Calu3 (cell line): ENCODE measurements around the gene RGL3. TPM values are rescaled to one million over a fixed set of nuclear protein-coding genes. Genes with fewer than 3 reads are reported as not detected.
"Not testable (repeated sequence)": the region's sequence is repeated elsewhere in the genome, so short reads cannot be mapped to it uniquely, and the experiment has no call there.

Source experiments
- BruUV-seq: library from RNA; stranded (reverse); fragments of 400-500 nt; replicated peaks from 2 replicates; lab custom pipeline; 2021; lab: Mats Ljungman, UMichigan
- CTCF ChIA-PET: fragments of 300-600 bp; sonication (Branson Sonifier 250); formaldehyde crosslinking; loops from one replicate; lab custom pipeline; 2022; ENCODE audit warnings: antibody characterized with exemption; lab: Charles Lee
- DNase-seq: peaks from one replicate; pipeline ENCODE4 v3.0.0; 2022
- H3K27ac Mint-ChIP-seq: one replicate; pipeline ENCODE4 v1.8.0; 2022; ENCODE audit warnings: mixed read lengths; ENCODE audit not compliant: unreplicated experiment
- H3K27me3 Mint-ChIP-seq: one replicate; pipeline ENCODE4 v1.8.0; 2022; ENCODE audit warnings: mixed read lengths; ENCODE audit not compliant: unreplicated experiment
- H3K36me3 Mint-ChIP-seq: one replicate; pipeline ENCODE4 v1.8.0; 2022; ENCODE audit warnings: mild to moderate bottlenecking, moderate library complexity, mixed read lengths; ENCODE audit not compliant: insufficient read depth, unreplicated experiment
- H3K4me1 Mint-ChIP-seq: one replicate; pipeline ENCODE4 v1.8.0; 2022; ENCODE audit warnings: mild to moderate bottlenecking, low read depth, mixed read lengths; ENCODE audit not compliant: unreplicated experiment
- H3K4me3 Mint-ChIP-seq: one replicate; pipeline ENCODE4 v1.8.0; 2022; ENCODE audit warnings: mild to moderate bottlenecking, low read depth, moderate library complexity, mixed read lengths; ENCODE audit not compliant: unreplicated experiment
- H3K9me3 Mint-ChIP-seq: one replicate; pipeline ENCODE4 v1.8.0; 2022; ENCODE audit warnings: low read depth, mixed read lengths; ENCODE audit not compliant: unreplicated experiment
- CTCF ChIP-seq: fragments of 200-600 bp; IDR thresholded peaks from one replicate; pipeline ENCODE4 v1.8.0; 2022; ENCODE audit warnings: antibody characterized with exemption; ENCODE audit not compliant: unreplicated experiment
- intact Hi-C: fragments of 100-400 bp; cut with micrococcal nuclease; formaldehyde crosslinking; loops from one replicate; pipeline ENCODE4 v1.10.0; 2022; ENCODE audit not compliant: unreplicated experiment
- total RNA-seq: library from RNA; stranded (reverse); gene quantifications from 2 replicates; pipeline ENCODE4 v1.2.3, GENCODE V29; 2022

RGL3 gene
- total RNA-seq, 1 experiment from 2014 or later: 84.1 TPM

DNA sequence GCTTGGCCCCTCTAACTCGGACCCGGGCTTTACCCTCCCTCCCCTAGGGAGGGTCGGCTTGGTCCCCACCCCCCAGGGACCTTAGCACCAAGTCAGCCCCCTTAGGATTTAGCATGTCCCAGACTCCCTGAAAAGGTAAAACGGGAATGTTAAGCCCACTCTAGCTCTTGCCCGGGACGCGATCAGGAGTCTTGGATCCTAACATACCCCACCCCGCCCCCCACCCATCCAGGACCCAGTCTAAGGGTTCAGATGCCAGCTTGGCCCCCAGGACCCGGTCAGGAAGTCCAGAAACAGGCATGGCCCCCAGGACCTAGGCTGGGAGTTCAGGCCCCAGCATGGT, 35.4 kb downstream of the RGL3 start:
- Mint-ChIP-seq H3K4me3 (peak overlapping the region; percentile 80), H3K27ac (no peak overlapping the region), H3K36me3 (peaks cover 33% of the 10 kb centered on the region), H3K9me3 (no peaks in the 10 kb centered on the region), H3K27me3 (no peaks in the 10 kb centered on the region), H3K4me1 (peaks cover 21% of the 10 kb centered on the region)
- intact Hi-C loops: loop anchor here (5.0 kb wide), 2 partner anchors 34 to 91 kb away; partner anchors contain the start of gene RGL3
- no peak for DNase-seq
- no TSS peak for BruUV-seq
- TF ChIP-seq CTCF: no peak
- CTCF ChIA-PET: interaction anchor here (0.8 to 2.3 kb wide), 4 partner anchors 35 to 77 kb away, joined by 3 to 14 read pairs (median 6); partner anchors contain the start of genes ODAD3 and PRKCSH

GRCh38 chr19:11382898-11383705, 36.0 kb downstream of the RGL3 start:
- H3K9me3 Mint-ChIP-seq: no peaks in the 10 kb centered on the region
- BruUV-seq: no TSS peak

GRCh38 chr19:11380653-11381537, 38.2 kb downstream of the RGL3 start:
- peak; percentile 95 for DNase-seq
- intact Hi-C loops: loop anchor here (5.0 kb wide), 2 partner anchors 36 to 89 kb away; partner anchors contain the start of gene RGL3
- peak; percentile 33 for TF ChIP-seq CTCF
- H3K36me3 Mint-ChIP-seq: peaks cover 41% of the 10 kb centered on the region
- H3K4me3 Mint-ChIP-seq: peak overlapping the region; percentile 80
- no peaks in the 10 kb centered on the region for H3K9me3 Mint-ChIP-seq
- no TSS peak for BruUV-seq
- peaks cover 29% of the 10 kb centered on the region for H3K4me1 Mint-ChIP-seq
- H3K27me3 Mint-ChIP-seq: no peaks in the 10 kb centered on the region
- peak overlapping the region; percentile 90 for H3K27ac Mint-ChIP-seq
- CTCF ChIA-PET: interaction anchor here (0.6 to 1.8 kb wide), 12 partner anchors 19 to 238 kb away, joined by 3 to 15 read pairs (median 4); partner anchors contain the start of genes CCDC159, ECSIT, KANK2 and ODAD3

More at GRCh38 chr19:11382898-11383705, 36.0 kb downstream of the RGL3 start:
- Mint-ChIP-seq H3K27ac (peak overlapping the region; percentile 33), H3K4me1 (peaks cover 21% of the 10 kb centered on the region), H3K4me3 (peak overlapping the region; percentile 80), H3K27me3 (no peaks in the 10 kb centered on the region), H3K36me3 (peaks cover 36% of the 10 kb centered on the region)
- CTCF ChIA-PET: interaction anchor here (0.5 to 2.3 kb wide), 6 partner anchors 8 to 116 kb away, joined by 3 to 14 read pairs (median 6); partner anchors contain the start of genes ODAD3, PRKCSH and SWSAP1
- TF ChIP-seq CTCF: peak; percentile 67
- peak; percentile 73 for DNase-seq
- intact Hi-C loops: loop anchor here (5.0 kb wide), 2 partner anchors 34 to 91 kb away; partner anchors contain the start of gene RGL3

DNA sequence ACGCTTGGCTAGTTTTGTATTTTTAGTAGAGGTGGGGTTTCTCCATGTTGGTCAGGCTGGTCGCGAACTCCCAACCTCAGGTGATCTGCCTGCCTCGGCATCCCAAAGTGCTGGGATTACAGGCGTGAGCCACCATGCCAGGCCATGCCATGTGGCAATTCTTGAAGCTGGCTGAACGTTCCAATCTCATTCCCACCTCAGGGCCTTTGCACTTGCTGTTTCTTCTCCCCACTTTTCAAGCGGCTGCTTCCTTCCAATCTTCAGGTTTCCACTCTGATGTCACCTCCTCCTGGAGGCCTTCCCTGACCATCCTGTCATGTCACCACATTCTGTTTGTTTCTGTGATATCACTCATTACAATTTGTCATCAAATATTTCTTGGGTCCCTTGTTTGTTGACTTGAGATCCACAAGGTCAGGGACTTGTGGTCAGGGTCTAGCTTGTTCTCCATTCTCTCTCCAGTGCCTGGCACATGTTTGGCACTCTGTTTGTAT, 39.2 kb downstream of the RGL3 start:
- Mint-ChIP-seq H3K36me3 (peaks cover 41% of the 10 kb centered on the region), H3K4me3 (peak overlapping the region; percentile 80), H3K27ac (no peak overlapping the region), H3K4me1 (peaks cover 29% of the 10 kb centered on the region), H3K9me3 (no peaks in the 10 kb centered on the region), H3K27me3 (no peaks in the 10 kb centered on the region)
- intact Hi-C loops: loop anchor here (5.0 to 10.0 kb wide), 3 partner anchors 37 to 88 kb away; partner anchors contain the start of gene RGL3
- no peak for TF ChIP-seq CTCF
- no peak for DNase-seq
- BruUV-seq: no TSS peak
- CTCF ChIA-PET: no interaction called here

GRCh38 chr19:11379269-11379845, 39.8 kb downstream of the RGL3 start:
- H3K27ac Mint-ChIP-seq, H3K4me3 Mint-ChIP-seq, H3K27me3 Mint-ChIP-seq, BruUV-seq, DNase-seq, H3K9me3 Mint-ChIP-seq, CTCF ChIA-PET: not testable (repeated sequence)
- intact Hi-C loops: loop anchor here (10.0 kb wide), 1 partner anchor 55 kb away; no protein-coding TSS in a partner anchor
- peaks cover 29% of the 10 kb centered on the region for H3K4me1 Mint-ChIP-seq
- H3K36me3 Mint-ChIP-seq: peaks cover 41% of the 10 kb centered on the region
